OCI-LY7 (cell line): ENCODE results near the gene ABCD3. TPM values are rescaled to one million over a fixed set of nuclear protein-coding genes. Genes with fewer than 3 reads are reported as not detected.

Source experiments
- BruUV-seq: library from RNA; stranded (reverse); fragments of 400-500 nt; replicated peaks from 2 replicates; lab custom pipeline; 2021; lab: Mats Ljungman, UMichigan
- CTCF ChIA-PET: fragments of 300-600 bp; sonication (Branson Sonifier 250); formaldehyde crosslinking; loops from one replicate; lab custom pipeline; 2022; ENCODE audit warnings: antibody characterized with exemption; ENCODE audit not compliant: unreplicated experiment; lab: Charles Lee
- POLR2A ChIA-PET: fragments of 300-600 bp; sonication (Branson Sonifier 250); formaldehyde crosslinking; loops from one replicate; lab custom pipeline; 2022; ENCODE audit warnings: antibody characterized with exemption; lab: Charles Lee
- DNase-seq: peaks from one replicate; pipeline ENCODE4 v3.0.0-alpha.2; 2015; ENCODE audit warnings: low spot score
- H2AFZ ChIP-seq: fragments of 200-600 bp; sonication (generic), shearing (Covaris generic); 2 replicates; pipeline ENCODE4 v1.6.1; 2014; ENCODE audit warnings: mild to moderate bottlenecking, antibody characterized with exemption, low read length, moderate library complexity
- H3K27ac ChIP-seq: fragments of 200-600 bp; sonication (generic); 2 replicates; pipeline ENCODE4 v1.5.1; 2014; ENCODE audit warnings: mixed run types, low read depth, mild to moderate bottlenecking, moderate library complexity, low read length, inconsistent platforms; ENCODE audit not compliant: poor library complexity, severe bottlenecking
- H3K36me3 ChIP-seq: fragments of 200-600 bp; sonication (generic); 2 replicates; pipeline ENCODE4 v1.6.1; 2014; ENCODE audit warnings: mild to moderate bottlenecking, antibody characterized with exemption, low read length, moderate library complexity, mixed read lengths; ENCODE audit not compliant: insufficient read depth
- H3K4me1 ChIP-seq: fragments of 200-600 bp; sonication (generic); 2 replicates; pipeline ENCODE4 v1.5.1; 2014; ENCODE audit warnings: mild to moderate bottlenecking, low read length; ENCODE audit not compliant: insufficient read depth, poor library complexity, severe bottlenecking
- H3K4me2 ChIP-seq: fragments of 200-600 bp; sonication (generic); 2 replicates; pipeline ENCODE4 v1.6.1; 2014; ENCODE audit warnings: mild to moderate bottlenecking, low read length
- H3K4me3 ChIP-seq: fragments of 200-600 bp; sonication (generic); 2 replicates; pipeline ENCODE4 v1.5.1; 2014; ENCODE audit warnings: mild to moderate bottlenecking, low read depth, low read length; ENCODE audit not compliant: poor library complexity, severe bottlenecking
- H3K79me2 ChIP-seq: fragments of 200-600 bp; sonication (generic); 2 replicates; pipeline ENCODE4 v1.6.1; 2016; ENCODE audit warnings: low read depth, mild to moderate bottlenecking, low read length, moderate library complexity, mixed read lengths; ENCODE audit not compliant: insufficient read depth
- H3K9me2 ChIP-seq: fragments of 200-600 bp; sonication (generic); 2 replicates; pipeline ENCODE4 v1.6.1; 2016; ENCODE audit warnings: mild to moderate bottlenecking, low read length, mixed read lengths; ENCODE audit not compliant: insufficient read depth
- H3K9me3 ChIP-seq: fragments of 200-600 bp; sonication (generic); 2 replicates; pipeline ENCODE4 v1.6.1; 2014; ENCODE audit warnings: mild to moderate bottlenecking, mixed run types, low read length, mixed read lengths
- H4K20me1 ChIP-seq: fragments of 200-600 bp; sonication (generic); 2 replicates; pipeline ENCODE4 v1.6.1; 2014; ENCODE audit warnings: mild to moderate bottlenecking, antibody characterized with exemption, low read length, moderate library complexity, mixed read lengths; ENCODE audit not compliant: insufficient read depth
- EZH2phosphoT487 ChIP-seq: fragments of 200-600 bp; sonication (generic); IDR thresholded peaks from 2 replicates; pipeline ENCODE4 v1.6.1; 2018; ENCODE audit warnings: low read depth, borderline replicate concordance, mild to moderate bottlenecking, mixed run types, antibody characterized with exemption, low read length, moderate library complexity, mixed read lengths
- intact Hi-C: fragments of 100-400 bp; cut with micrococcal nuclease; formaldehyde crosslinking; loops from one replicate; pipeline ENCODE4 v1.10.0; 2022; ENCODE audit not compliant: unreplicated experiment
- total RNA-seq, 2 experiments: library from RNA; depleted of rRNA in 1 of 2; stranded (reverse); fragments of >200 nt in 1 of 2; shearing (Covaris generic) in 1 of 2; gene quantifications; 2 replicates each; pipeline ENCODE4 v1.2.3, GENCODE V29; 2014 to 2022
- TF ChIP-seq, protein P1 (sequence below): fragments of 200-600 bp; sonication (generic); conservative IDR thresholded peaks from 2 replicates; pipeline ENCODE4 v1.5.1; 2014; ENCODE audit warnings: mild to moderate bottlenecking, antibody characterized with exemption, low read length, moderate library complexity, mixed read lengths

Gene ABCD3
- total RNA-seq, 2 experiments from 2014 or later = 18.3 to 33.8 TPM

GRCh38 chr1:94550396-94550795 is 132.2 kb downstream of the ABCD3 start:
- ChIA-PET POLR2A (interaction anchor here (0.7 to 0.9 kb wide), 2 partner anchors 50 to 208 kb away, joined by 3 to 4 read pairs; no protein-coding TSS in a partner anchor), CTCF (no interaction called here)
- intact Hi-C loops = no loop called here
- Histone ChIP-seq H3K36me3 (no peaks in the 10 kb centered on the region), H3K27ac (no peak overlapping the region), H3K4me1 (no peaks in the 10 kb centered on the region), H3K4me3 (no peak overlapping the region), H3K9me2 (no peaks in the 10 kb centered on the region), H3K9me3 (no peaks in the 10 kb centered on the region), H3K79me2 (no peaks in the 10 kb centered on the region), H2AFZ (no peak overlapping the region), H3K4me2 (no peak overlapping the region), H4K20me1 (no peaks in the 10 kb centered on the region)
- no TSS peak for BruUV-seq
- no peak for TF ChIP-seq EZH2phosphoT487
- TF ChIP-seq, protein P1, sequence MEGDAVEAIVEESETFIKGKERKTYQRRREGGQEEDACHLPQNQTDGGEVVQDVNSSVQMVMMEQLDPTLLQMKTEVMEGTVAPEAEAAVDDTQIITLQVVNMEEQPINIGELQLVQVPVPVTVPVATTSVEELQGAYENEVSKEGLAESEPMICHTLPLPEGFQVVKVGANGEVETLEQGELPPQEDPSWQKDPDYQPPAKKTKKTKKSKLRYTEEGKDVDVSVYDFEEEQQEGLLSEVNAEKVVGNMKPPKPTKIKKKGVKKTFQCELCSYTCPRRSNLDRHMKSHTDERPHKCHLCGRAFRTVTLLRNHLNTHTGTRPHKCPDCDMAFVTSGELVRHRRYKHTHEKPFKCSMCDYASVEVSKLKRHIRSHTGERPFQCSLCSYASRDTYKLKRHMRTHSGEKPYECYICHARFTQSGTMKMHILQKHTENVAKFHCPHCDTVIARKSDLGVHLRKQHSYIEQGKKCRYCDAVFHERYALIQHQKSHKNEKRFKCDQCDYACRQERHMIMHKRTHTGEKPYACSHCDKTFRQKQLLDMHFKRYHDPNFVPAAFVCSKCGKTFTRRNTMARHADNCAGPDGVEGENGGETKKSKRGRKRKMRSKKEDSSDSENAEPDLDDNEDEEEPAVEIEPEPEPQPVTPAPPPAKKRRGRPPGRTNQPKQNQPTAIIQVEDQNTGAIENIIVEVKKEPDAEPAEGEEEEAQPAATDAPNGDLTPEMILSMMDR = no peak
- no peak for DNase-seq

GRCh38 chr1:94550800-94551241 is 132.6 kb downstream of the ABCD3 start:
- Histone ChIP-seq H3K4me2 (no peak overlapping the region), H3K36me3 (no peaks in the 10 kb centered on the region), H3K4me1 (no peaks in the 10 kb centered on the region), H3K9me2 (no peaks in the 10 kb centered on the region), H3K4me3 (no peak overlapping the region), H4K20me1 (no peaks in the 10 kb centered on the region), H3K79me2 (no peaks in the 10 kb centered on the region), H2AFZ (no peak overlapping the region), H3K27ac (no peak overlapping the region), H3K9me3 (no peaks in the 10 kb centered on the region)
- no peak for DNase-seq
- intact Hi-C loops = no loop called here
- no TSS peak for BruUV-seq
- POLR2A ChIA-PET = interaction anchor here (0.7 to 0.9 kb wide), 2 partner anchors 50 to 209 kb away, joined by 3 to 4 read pairs; no protein-coding TSS in a partner anchor
- TF ChIP-seq, protein P1 = no peak
- TF ChIP-seq EZH2phosphoT487 = no peak
- CTCF ChIA-PET = no interaction called here

GRCh38 chr1:94551449-94551848 is 133.3 kb downstream of the ABCD3 start:
- TF ChIP-seq, protein P1 = no peak
- TF ChIP-seq EZH2phosphoT487 = no peak
- no peaks in the 10 kb centered on the region for H3K9me3 ChIP-seq
- H3K27ac ChIP-seq = no peak overlapping the region
- H3K4me1 ChIP-seq = no peaks in the 10 kb centered on the region
- H3K4me2 ChIP-seq = no peak overlapping the region
- H3K9me2 ChIP-seq = no peaks in the 10 kb centered on the region
- ChIA-PET POLR2A (no interaction called here), CTCF (no interaction called here)
- intact Hi-C loops = no loop called here
- no peaks in the 10 kb centered on the region for H3K79me2 ChIP-seq
- H3K4me3 ChIP-seq = no peak overlapping the region
- BruUV-seq = no TSS peak
- no peaks in the 10 kb centered on the region for H3K36me3 ChIP-seq
- no peak for DNase-seq
- no peaks in the 10 kb centered on the region for H4K20me1 ChIP-seq
- no peak overlapping the region for H2AFZ ChIP-seq
